ENCODE measurements around the gene PDIA6.

The PDIA6 gene

GRCh38 chr2:10753876-10754275 lies 58.7 kb downstream of the PDIA6 start:
- no peak overlapping the region for H3K4me3 ChIP-seq (ENCODE audit: insufficient read depth, low read length, poor library complexity, severe bottlenecking)
- TF ChIP-seq CTCF (IDR thresholded peaks at IDR 0.05; ENCODE audit: insufficient read depth, low read length, poor library complexity, severe bottlenecking) (no peak), EZH2phosphoT487 (conservative IDR thresholded peaks at IDR 0.05; ENCODE audit: low read length) (no peak)

GRCh38 chr2:10753156-10753555 lies 59.4 kb downstream of the PDIA6 start:
- H3K9me2 ChIP-seq (replicated peaks; ENCODE audit: insufficient read depth, low read length): no peaks in the 10 kb centered on the region
- no peaks in the 10 kb centered on the region for H3K9me3 ChIP-seq (ENCODE audit: insufficient read depth, low read length)
- no peaks in the 10 kb centered on the region for H3K79me2 ChIP-seq (ENCODE audit: insufficient read depth, low read length)
- no peak overlapping the region for H3K4me2 ChIP-seq (ENCODE audit: low read depth, low read length, poor library complexity, severe bottlenecking)
- no peaks in the 10 kb centered on the region for H3F3A ChIP-seq (ENCODE audit: insufficient read depth)
- TF ChIP-seq CTCF (IDR thresholded peaks at IDR 0.05; ENCODE audit: insufficient read depth, low read length, poor library complexity, severe bottlenecking) (no peak), EZH2phosphoT487 (conservative IDR thresholded peaks at IDR 0.05; ENCODE audit: low read length) (no peak)
- no peak overlapping the region for H3K4me3 ChIP-seq (ENCODE audit: insufficient read depth, low read length, poor library complexity, severe bottlenecking)
- H3K27me3 ChIP-seq (ENCODE audit: low read length): no peaks in the 10 kb centered on the region
- H2AFZ ChIP-seq (ENCODE audit: low read depth, low read length, severe bottlenecking): no peak overlapping the region
- H4K20me1 ChIP-seq (ENCODE audit: low read depth, low read length): no peaks in the 10 kb centered on the region
- H3K36me3 ChIP-seq (ENCODE audit: low read length): no peaks in the 10 kb centered on the region
- H3K27ac ChIP-seq (ENCODE audit: low read depth, low read length): no peak overlapping the region
- no peak overlapping the region for H3K9ac ChIP-seq (ENCODE audit: low read length)

More at GRCh38 chr2:10753876-10754275, 58.7 kb downstream of the PDIA6 start:
- Histone ChIP-seq H2AFZ (ENCODE audit: low read depth, low read length, severe bottlenecking) (no peak overlapping the region), H3K9me3 (ENCODE audit: insufficient read depth, low read length) (no peaks in the 10 kb centered on the region), H3K4me2 (ENCODE audit: low read depth, low read length, poor library complexity, severe bottlenecking) (no peak overlapping the region), H4K20me1 (ENCODE audit: low read depth, low read length) (no peaks in the 10 kb centered on the region), H3K79me2 (ENCODE audit: insufficient read depth, low read length) (no peaks in the 10 kb centered on the region), H3F3A (ENCODE audit: insufficient read depth) (no peaks in the 10 kb centered on the region), H3K36me3 (ENCODE audit: low read length) (no peaks in the 10 kb centered on the region), H3K9me2 (replicated peaks; ENCODE audit: insufficient read depth, low read length) (no peaks in the 10 kb centered on the region), H3K9ac (ENCODE audit: low read length) (no peak overlapping the region), H3K27me3 (ENCODE audit: low read length) (no peaks in the 10 kb centered on the region), H3K27ac (ENCODE audit: low read depth, low read length) (no peak overlapping the region)

GRCh38 chr2:10752236-10752635 lies 60.3 kb downstream of the PDIA6 start:
- Histone ChIP-seq H3K9ac (ENCODE audit: low read length) (no peak overlapping the region), H3K27ac (ENCODE audit: low read depth, low read length) (no peak overlapping the region), H3K27me3 (ENCODE audit: low read length) (no peaks in the 10 kb centered on the region), H3K4me2 (ENCODE audit: low read depth, low read length, poor library complexity, severe bottlenecking) (no peak overlapping the region), H3F3A (ENCODE audit: insufficient read depth) (no peaks in the 10 kb centered on the region), H3K9me3 (ENCODE audit: insufficient read depth, low read length) (no peaks in the 10 kb centered on the region), H3K4me3 (ENCODE audit: insufficient read depth, low read length, poor library complexity, severe bottlenecking) (no peak overlapping the region), H4K20me1 (ENCODE audit: low read depth, low read length) (no peaks in the 10 kb centered on the region), H2AFZ (ENCODE audit: low read depth, low read length, severe bottlenecking) (no peak overlapping the region), H3K9me2 (replicated peaks; ENCODE audit: insufficient read depth, low read length) (no peaks in the 10 kb centered on the region), H3K79me2 (ENCODE audit: insufficient read depth, low read length) (no peaks in the 10 kb centered on the region), H3K36me3 (ENCODE audit: low read length) (no peaks in the 10 kb centered on the region)
- TF ChIP-seq CTCF (IDR thresholded peaks at IDR 0.05; ENCODE audit: insufficient read depth, low read length, poor library complexity, severe bottlenecking) (no peak), EZH2phosphoT487 (conservative IDR thresholded peaks at IDR 0.05; ENCODE audit: low read length) (no peak)
